ENCODE measurements around the gene ABCG1.

ABCG1 gene

DNA sequence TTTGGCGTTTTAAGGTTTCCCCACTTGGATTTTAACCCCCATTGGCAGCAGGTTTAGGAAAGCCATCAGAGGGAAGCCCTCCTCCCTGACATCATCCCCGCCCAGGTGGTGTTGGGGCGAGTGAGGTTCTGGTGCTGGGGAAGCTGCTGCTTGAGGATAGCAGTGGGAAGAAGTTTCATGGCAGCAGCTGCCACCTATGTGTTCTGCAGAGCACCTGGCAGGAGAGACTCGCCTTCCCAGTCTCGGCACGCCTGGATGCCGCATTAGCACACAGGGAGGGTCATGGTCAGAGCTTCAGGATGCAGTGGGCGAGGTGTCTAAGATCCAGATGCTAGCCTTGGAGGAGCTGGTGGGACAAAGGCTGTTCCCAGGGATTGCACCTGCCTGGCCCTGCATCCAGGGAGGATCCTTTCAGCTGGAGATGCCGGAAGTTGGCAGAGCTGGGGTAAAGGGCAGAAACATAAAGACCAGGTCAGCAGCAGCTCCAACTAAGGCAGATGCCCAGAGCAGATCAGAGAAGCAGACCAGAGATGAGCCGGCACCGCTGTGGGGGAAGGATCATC lies 33.9 kb downstream of the ABCG1 start:
- DNase-seq: no peak

- DNase-seq: no peak
Observed at GRCh38 chr21:42253466-42253865, 34.5 kb downstream of the ABCG1 start.

GRCh38 chr21:42254083-42254482 lies 35.1 kb downstream of the ABCG1 start:
- no peak for DNase-seq

- no peak for DNase-seq
Observed at GRCh38 chr21:42254651-42255601, 36.0 kb downstream of the ABCG1 start.

- DNase-seq: no peak
Observed at GRCh38 chr21:42255825-42256224, 36.9 kb downstream of the ABCG1 start.

DNA sequence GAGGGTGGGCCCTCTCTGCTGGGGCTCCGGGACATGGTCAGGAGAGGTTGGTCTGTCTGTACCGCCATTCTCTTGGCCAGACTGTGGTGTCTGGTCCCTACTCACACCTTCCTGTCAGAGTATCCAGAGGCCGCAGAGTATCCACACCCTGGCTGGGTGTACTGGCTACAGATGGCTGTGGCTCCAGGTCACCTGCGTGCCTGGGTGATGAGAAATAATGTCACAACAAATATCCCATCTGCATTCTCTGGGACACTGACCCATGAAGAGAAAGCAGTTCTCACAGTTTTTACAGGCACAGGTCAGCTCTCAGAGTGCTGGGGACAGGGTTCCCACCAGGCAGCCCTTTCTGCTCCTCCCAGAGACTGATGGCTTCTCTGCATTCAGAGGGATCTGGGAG lies 37.4 kb downstream of the ABCG1 start:
- DNase-seq: no peak

- DNase-seq: no peak
Observed at GRCh38 chr21:42257091-42257765, 38.3 kb downstream of the ABCG1 start.

GRCh38 chr21:42258150-42258884 lies 39.4 kb downstream of the ABCG1 start:
- DNase-seq: peak; percentile 56

- no peak for DNase-seq
Observed at GRCh38 chr21:42258885-42259407, 40.0 kb downstream of the ABCG1 start.

DNA sequence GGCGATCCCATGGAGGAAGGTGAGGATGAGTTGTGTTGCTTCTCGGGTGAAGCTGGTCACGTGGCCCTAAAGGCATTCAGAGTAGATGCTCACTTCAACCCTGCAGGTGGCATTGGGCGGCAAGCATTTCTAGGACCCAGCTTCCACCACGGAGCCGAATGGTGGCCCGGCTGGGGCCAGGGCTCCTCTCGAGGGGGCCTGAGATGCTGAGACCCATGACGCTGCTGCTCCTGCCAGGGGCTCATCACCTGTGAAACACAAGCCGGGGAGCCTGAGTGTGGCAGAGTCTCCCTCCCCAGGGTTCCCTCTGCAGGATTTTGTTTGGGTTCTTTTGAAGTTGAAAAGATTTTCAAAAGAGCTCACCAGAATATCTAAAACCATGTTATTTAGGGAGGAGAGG lies 41.2 kb downstream of the ABCG1 start:
- no peak for DNase-seq

DNA sequence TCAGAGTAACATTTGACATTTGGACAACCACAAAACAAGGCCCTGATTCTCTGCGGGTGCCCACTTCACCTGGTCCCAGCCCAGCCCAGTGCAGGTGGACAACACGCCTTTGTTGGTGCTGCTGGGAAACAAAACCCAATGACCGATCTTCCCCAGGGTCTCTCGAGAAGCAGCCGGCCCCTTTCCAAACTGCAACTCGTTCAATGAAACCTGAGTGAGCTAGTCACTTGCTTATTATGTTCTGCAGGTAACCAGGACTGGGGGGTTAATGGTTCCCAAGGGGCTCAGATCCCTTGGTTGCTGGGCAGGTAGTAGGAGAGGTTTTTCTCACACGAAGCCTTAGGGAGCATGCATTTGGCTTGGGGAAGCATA lies 42.9 kb downstream of the ABCG1 start:
- no peak for DNase-seq

DNA sequence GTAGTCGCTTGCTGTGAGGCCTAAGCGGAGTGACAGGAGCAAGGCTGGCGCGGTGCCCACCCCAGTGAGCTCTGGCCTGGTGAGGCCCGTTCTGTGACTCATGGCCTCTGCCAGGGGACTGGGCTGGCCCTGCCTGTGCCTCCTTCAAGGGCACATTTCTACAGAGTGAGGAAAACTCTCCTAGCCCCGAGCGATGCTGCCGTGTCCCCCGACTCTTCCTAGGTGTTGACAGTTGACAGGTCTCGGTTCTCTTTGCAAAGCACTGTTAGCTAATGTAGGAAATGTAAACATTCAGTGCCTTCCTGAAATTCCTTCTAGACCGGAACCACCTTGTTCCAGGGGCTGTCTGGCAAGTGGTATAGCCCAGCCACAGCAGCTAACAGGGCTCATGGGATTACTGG lies 43.9 kb downstream of the ABCG1 start:
- no peak for DNase-seq

DNA sequence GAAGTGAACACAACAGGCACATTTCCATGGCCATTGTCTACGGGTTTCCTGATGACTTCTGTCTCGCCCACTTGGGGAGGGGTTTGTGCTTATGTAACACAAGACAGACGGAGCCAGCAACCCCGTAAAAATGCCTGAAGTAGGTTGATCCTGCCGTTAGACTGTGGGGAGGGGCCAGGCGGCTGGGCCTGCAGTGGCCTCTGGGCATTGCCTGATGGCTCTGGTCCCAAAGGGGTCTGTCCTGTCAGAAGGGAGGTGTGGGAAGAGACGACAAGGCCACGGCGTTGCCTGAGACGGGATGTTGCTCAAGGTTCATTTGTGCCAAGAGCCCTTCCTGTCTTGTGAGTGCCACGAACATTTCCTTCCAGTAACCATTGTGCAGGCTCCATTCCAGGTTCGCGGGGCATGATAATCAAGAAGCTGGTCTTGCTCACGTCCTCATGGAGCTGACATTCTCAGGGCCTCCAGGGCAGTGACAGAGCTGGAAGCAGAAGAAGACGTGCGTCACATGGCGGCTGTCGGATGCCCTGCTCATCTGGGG lies 44.7 kb downstream of the ABCG1 start:
- DNase-seq: no peak

DNA sequence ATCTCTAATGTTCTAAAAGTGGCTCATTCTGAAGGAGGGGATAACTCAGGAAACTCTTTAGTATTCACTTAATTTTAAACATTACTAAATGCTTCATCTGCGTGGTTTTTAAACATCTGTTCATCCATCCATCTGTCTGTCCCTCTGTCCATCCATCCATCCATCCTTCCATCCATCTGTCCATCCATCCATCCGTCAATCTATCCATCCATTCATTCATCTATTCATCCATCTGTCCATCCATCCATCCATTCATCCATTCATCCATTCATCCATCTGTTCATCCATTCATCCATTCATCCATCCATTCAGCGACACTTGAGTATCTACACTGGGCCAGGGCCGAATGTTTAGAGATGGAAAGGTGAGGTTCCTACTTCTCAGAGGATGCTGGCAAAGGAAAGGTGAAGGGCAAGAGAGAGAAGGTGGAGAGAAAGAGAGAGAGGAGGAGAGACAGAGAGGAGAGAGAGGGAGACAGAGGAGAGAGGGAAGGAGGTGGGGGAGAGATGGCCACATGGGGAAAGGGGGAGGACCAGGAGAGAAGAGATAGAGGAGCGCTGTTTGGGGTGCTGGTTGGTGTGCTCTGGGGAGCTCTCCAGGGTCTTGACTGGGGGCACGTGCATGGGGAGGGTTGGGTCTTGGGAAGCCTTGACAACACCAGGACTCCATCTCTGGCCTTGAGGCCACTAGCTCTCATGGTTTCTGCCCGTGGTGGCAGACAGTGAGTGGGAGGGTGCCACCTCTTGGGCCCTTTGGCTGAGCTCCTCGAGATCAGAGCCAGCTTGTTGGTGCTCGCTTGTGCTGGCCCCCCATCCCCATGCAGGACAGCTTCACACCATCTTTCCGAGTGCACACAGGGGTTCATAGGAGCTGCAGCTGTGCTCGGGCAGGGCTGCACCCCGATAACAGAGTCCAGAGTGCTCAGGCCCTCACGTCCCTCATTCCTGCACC lies 45.6 kb downstream of the ABCG1 start:
- DNase-seq: no peak

DNA sequence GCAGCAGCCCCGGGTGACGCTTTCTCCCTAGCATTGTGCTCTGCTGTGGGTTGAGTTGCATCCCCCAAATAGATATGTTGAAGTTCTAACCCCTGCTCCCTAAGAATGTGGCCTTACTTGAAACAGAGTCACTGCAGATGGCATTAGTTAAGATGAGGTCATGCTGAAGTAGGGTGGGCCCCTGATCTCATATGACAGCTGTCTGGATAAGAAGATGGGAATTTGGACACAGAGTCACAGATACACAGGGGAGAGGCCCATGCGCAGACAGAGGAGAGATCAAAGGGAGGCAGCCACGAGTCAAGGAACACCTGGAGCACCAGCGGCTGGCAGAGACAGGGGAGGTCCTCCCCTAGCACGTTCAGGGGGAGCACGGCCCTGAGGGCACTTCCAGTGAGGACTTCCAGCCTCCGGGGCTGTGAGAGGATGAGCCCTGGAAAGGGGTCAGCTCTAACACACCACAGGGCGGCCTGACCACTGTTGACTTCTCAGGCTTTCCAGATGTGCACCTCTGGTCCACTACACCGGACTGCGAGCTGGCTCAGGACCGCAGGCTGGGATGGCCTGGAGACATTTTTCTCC lies 46.4 kb downstream of the ABCG1 start:
- no peak for DNase-seq

DNA sequence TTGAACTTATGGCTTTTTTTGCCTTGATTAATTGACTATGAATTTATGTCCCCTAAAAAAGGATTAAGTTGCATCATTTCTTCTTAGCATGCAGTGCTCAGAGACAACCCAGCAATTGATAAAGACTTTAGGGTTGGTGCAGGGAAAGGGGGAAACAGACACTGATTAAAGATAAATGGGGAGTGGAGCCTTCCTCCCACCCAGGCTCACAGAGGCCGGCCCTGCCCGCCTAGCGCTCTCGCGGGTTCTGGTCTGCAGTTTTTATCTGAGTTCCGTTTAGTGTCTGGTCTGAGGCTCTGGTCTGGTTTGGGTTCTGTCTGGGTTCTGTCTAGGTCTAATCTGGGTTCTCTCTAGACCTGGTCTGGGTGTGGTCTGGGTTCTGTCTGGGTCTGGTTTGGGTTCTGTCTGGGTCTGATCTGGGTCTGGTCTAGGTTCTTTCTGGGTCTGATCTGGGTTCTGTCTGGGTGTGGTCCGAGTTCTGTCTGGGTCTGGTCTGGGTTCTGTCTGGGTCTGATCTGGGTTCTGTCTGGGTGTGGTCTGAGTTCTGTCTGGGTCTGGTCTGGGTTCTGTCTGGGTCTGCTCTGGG lies 48.1 kb downstream of the ABCG1 start:
- peak; percentile 22 for DNase-seq

DNA sequence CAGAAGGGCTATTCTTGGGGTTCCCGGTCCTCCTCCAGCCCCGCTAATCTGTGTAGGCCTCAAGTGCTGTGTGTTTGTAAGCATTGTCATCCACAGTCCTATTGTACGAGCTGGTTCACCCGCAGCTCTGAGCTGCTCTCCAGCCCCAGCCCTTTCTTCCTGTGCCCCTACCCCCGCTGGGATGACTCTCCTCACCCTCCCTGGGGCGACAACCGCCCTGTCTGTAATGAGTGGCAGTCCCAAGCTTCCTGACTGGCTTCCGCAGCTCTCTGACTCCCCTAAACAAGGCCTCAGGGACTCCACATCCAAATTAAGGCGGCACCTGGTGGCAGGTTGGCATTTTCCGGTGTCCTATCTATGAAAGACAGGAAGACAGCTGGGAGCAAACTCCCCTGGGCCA lies 50.4 kb downstream of the ABCG1 start:
- peak; percentile 58 for DNase-seq

DNA sequence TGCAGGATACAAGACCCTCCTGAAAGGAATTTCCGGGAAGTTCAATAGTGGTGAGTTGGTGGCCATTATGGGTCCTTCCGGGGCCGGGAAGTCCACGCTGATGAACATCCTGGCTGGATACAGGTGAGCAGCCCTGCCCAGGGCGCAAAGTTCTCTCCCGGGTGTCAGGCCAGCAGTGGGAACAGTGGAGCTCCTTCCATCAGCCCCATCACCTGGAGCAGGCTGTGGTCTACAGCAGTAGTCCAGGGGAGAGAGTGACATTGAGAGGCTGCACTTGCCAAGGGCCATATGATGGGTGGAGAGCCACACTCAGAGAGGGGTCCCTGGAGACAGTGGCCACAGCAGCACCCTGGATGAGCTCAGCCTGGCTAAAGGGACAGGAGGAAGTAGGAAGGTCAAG lies 52.1 kb downstream of the ABCG1 start:
- DNase-seq: no peak

DNA sequence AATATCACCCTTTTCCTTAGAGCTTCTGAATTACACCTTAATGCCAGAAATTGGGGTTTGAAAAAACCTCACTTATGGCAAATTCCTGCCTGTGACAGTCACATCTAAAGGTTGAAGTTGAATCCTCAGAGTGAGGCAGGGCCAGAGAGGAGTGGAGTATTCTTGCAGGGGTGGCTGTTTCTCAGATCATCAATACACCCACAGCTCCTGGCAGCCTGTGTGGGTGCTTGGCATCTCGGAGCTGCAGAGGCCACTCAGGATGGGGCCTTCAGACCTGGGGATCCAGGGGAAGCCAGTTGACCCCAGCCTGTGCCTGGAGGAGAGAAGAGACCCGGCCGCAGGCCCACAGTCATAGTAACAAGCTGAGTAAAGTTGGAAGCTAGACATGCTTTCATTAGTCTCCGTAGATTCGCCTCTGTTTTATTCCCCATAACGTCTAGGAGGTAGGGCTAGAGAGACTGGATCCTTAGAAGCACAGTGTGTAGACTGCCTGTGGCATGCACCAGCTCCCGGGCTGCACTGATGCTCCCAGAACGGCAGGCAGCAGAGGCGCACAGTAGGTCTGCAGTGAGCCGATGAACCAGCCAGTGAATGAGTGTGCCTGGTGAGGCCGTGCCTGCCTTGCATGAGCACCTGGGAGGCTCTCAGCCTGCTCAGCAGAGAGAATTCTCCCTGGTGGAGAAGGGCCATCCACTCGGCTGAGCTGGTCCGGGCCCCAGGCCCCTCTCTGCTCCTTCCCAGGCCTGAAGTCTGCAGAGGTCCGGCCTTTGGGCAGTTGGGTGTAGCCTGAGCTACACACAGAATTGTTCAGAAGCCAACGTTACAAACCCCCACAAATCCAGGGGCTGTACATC lies 53.4 kb downstream of the ABCG1 start:
- DNase-seq: no peak

All from KG1 (cell line).